ENCODE data around the gene SPOCK1.

SPOCK1 gene

GRCh38 chr5:137141779-137142178 lies 357.3 kb downstream of the SPOCK1 start:
- Mint-ChIP-seq H3K9me3 (ENCODE audit: low read depth) (no peaks in the 10 kb centered on the region), H3K27me3 (peaks cover 2% of the 10 kb centered on the region), H3K4me3 (no peak overlapping the region), H3K36me3 (no peaks in the 10 kb centered on the region), H3K27ac (no peak overlapping the region), H3K4me1 (ENCODE audit: low read depth) (no peaks in the 10 kb centered on the region)

- no peaks in the 10 kb centered on the region for H3K9me3 Mint-ChIP-seq (ENCODE audit: low read depth)
- H3K27ac Mint-ChIP-seq: no peak overlapping the region
- H3K4me3 Mint-ChIP-seq: no peak overlapping the region
- no peaks in the 10 kb centered on the region for H3K4me1 Mint-ChIP-seq (ENCODE audit: low read depth)
- H3K27me3 Mint-ChIP-seq: peaks cover 2% of the 10 kb centered on the region
- H3K36me3 Mint-ChIP-seq: no peaks in the 10 kb centered on the region
These were observed 362.0 kb downstream of the SPOCK1 start for GRCh38 chr5:137136991-137137632.

- Mint-ChIP-seq H3K4me1 (ENCODE audit: low read depth) (no peaks in the 10 kb centered on the region), H3K36me3 (no peaks in the 10 kb centered on the region), H3K9me3 (ENCODE audit: low read depth) (peaks cover 3% of the 10 kb centered on the region), H3K27ac (no peak overlapping the region), H3K4me3 (no peak overlapping the region), H3K27me3 (peaks cover 3% of the 10 kb centered on the region)
These were observed 364.1 kb downstream of the SPOCK1 start for GRCh38 chr5:137134920-137135532.

- Mint-ChIP-seq H3K9me3 (ENCODE audit: low read depth) (peaks cover 5% of the 10 kb centered on the region), H3K27ac (no peak overlapping the region), H3K36me3 (no peaks in the 10 kb centered on the region), H3K4me1 (ENCODE audit: low read depth) (no peaks in the 10 kb centered on the region), H3K4me3 (no peak overlapping the region), H3K27me3 (peaks cover 4% of the 10 kb centered on the region)
These were observed 369.0 kb downstream of the SPOCK1 start for GRCh38 chr5:137129886-137130680.

GRCh38 chr5:137128012-137128411 lies 371.1 kb downstream of the SPOCK1 start:
- H3K36me3 Mint-ChIP-seq: no peaks in the 10 kb centered on the region
- H3K27ac Mint-ChIP-seq: no peak overlapping the region
- H3K27me3 Mint-ChIP-seq: peaks cover 4% of the 10 kb centered on the region
- no peak overlapping the region for H3K4me3 Mint-ChIP-seq
- H3K9me3 Mint-ChIP-seq (ENCODE audit: low read depth): peaks cover 5% of the 10 kb centered on the region
- no peaks in the 10 kb centered on the region for H3K4me1 Mint-ChIP-seq (ENCODE audit: low read depth)

- H3K27me3 Mint-ChIP-seq: peaks cover 4% of the 10 kb centered on the region
- H3K27ac Mint-ChIP-seq: no peak overlapping the region
These were observed 372.3 kb downstream of the SPOCK1 start for GRCh38 chr5:137126829-137127228.

GRCh38 chr5:137122558-137122957 lies 376.6 kb downstream of the SPOCK1 start:
- Mint-ChIP-seq H3K27ac (no peak overlapping the region), H3K4me3 (no peak overlapping the region), H3K4me1 (ENCODE audit: low read depth) (no peaks in the 10 kb centered on the region), H3K36me3 (no peaks in the 10 kb centered on the region), H3K27me3 (peaks cover under 1% of the 10 kb centered on the region), H3K9me3 (ENCODE audit: low read depth) (no peaks in the 10 kb centered on the region)

More at GRCh38 chr5:137126829-137127228, 372.3 kb downstream of the SPOCK1 start:
- Mint-ChIP-seq H3K9me3 (ENCODE audit: low read depth) (peaks cover 5% of the 10 kb centered on the region), H3K36me3 (no peaks in the 10 kb centered on the region), H3K4me3 (no peak overlapping the region), H3K4me1 (ENCODE audit: low read depth) (no peaks in the 10 kb centered on the region)

- H3K27me3 Mint-ChIP-seq: no peaks in the 10 kb centered on the region
- H3K4me1 Mint-ChIP-seq (ENCODE audit: low read depth): no peaks in the 10 kb centered on the region
- no peak overlapping the region for H3K27ac Mint-ChIP-seq
- H3K36me3 Mint-ChIP-seq: no peaks in the 10 kb centered on the region
- H3K9me3 Mint-ChIP-seq (ENCODE audit: low read depth): no peaks in the 10 kb centered on the region
- H3K4me3 Mint-ChIP-seq: no peak overlapping the region
These were observed 377.1 kb downstream of the SPOCK1 start for GRCh38 chr5:137122075-137122474.

- H3K4me1 Mint-ChIP-seq (ENCODE audit: low read depth): no peaks in the 10 kb centered on the region
- H3K36me3 Mint-ChIP-seq: no peaks in the 10 kb centered on the region
- H3K27ac Mint-ChIP-seq: no peak overlapping the region
- no peaks in the 10 kb centered on the region for H3K9me3 Mint-ChIP-seq (ENCODE audit: low read depth)
- no peak overlapping the region for H3K4me3 Mint-ChIP-seq
- peaks cover 2% of the 10 kb centered on the region for H3K27me3 Mint-ChIP-seq
These were observed 379.8 kb downstream of the SPOCK1 start for GRCh38 chr5:137119321-137119720.

- Mint-ChIP-seq H3K9me3 (ENCODE audit: low read depth) (no peaks in the 10 kb centered on the region), H3K27ac (no peak overlapping the region), H3K4me3 (no peak overlapping the region), H3K36me3 (no peaks in the 10 kb centered on the region), H3K27me3 (peaks cover 2% of the 10 kb centered on the region), H3K4me1 (ENCODE audit: low read depth) (no peaks in the 10 kb centered on the region)
These were observed 380.5 kb downstream of the SPOCK1 start for GRCh38 chr5:137118629-137119028.

- Mint-ChIP-seq H3K4me1 (ENCODE audit: low read depth) (no peaks in the 10 kb centered on the region), H3K27ac (no peak overlapping the region), H3K36me3 (no peaks in the 10 kb centered on the region), H3K27me3 (peaks cover 4% of the 10 kb centered on the region), H3K4me3 (no peak overlapping the region), H3K9me3 (ENCODE audit: low read depth) (no peaks in the 10 kb centered on the region)
These were observed 384.0 kb downstream of the SPOCK1 start for GRCh38 chr5:137115152-137115551.

GRCh38 chr5:137114529-137114928 lies 384.6 kb downstream of the SPOCK1 start:
- Mint-ChIP-seq H3K4me1 (ENCODE audit: low read depth) (no peaks in the 10 kb centered on the region), H3K9me3 (ENCODE audit: low read depth) (no peaks in the 10 kb centered on the region), H3K27ac (no peak overlapping the region), H3K36me3 (no peaks in the 10 kb centered on the region), H3K4me3 (no peak overlapping the region), H3K27me3 (peaks cover 4% of the 10 kb centered on the region)

- no peaks in the 10 kb centered on the region for H3K9me3 Mint-ChIP-seq (ENCODE audit: low read depth)
- H3K27ac Mint-ChIP-seq: no peak overlapping the region
- H3K27me3 Mint-ChIP-seq: peaks cover 4% of the 10 kb centered on the region
- no peaks in the 10 kb centered on the region for H3K4me1 Mint-ChIP-seq (ENCODE audit: low read depth)
- H3K4me3 Mint-ChIP-seq: no peak overlapping the region
- no peaks in the 10 kb centered on the region for H3K36me3 Mint-ChIP-seq
These were observed 385.2 kb downstream of the SPOCK1 start for GRCh38 chr5:137113939-137114338.

GRCh38 chr5:137113161-137113560 lies 386.0 kb downstream of the SPOCK1 start:
- Mint-ChIP-seq H3K4me1 (ENCODE audit: low read depth) (no peaks in the 10 kb centered on the region), H3K27me3 (peaks cover 4% of the 10 kb centered on the region), H3K9me3 (ENCODE audit: low read depth) (no peaks in the 10 kb centered on the region), H3K4me3 (no peak overlapping the region), H3K27ac (no peak overlapping the region), H3K36me3 (no peaks in the 10 kb centered on the region)

GRCh38 chr5:137105351-137106035 lies 393.6 kb downstream of the SPOCK1 start:
- Mint-ChIP-seq H3K4me3 (no peak overlapping the region), H3K27ac (no peak overlapping the region), H3K36me3 (no peaks in the 10 kb centered on the region), H3K9me3 (ENCODE audit: low read depth) (no peaks in the 10 kb centered on the region), H3K27me3 (no peaks in the 10 kb centered on the region), H3K4me1 (ENCODE audit: low read depth) (no peaks in the 10 kb centered on the region)
